Fibroblast of villous mesenchyme (primary cell): Measurements from ENCODE around the gene GPC6. TPM values are rescaled to one million over a fixed set of nuclear protein-coding genes. Genes with fewer than 3 reads are reported as not detected.

ENCODE experiments used
- DNase-seq: peaks from one replicate; pipeline ENCODE4 v3.0.0-alpha.2; 2010; ENCODE audit warnings: low read depth
- H3K4me3 ChIP-seq: 2 replicates; pipeline ENCODE4 v1.5.1; 2011; ENCODE audit warnings: low read depth, mild to moderate bottlenecking, low read length
- total RNA-seq: library from RNA; depleted of rRNA; stranded (reverse); fragments of >200 nt; gene quantifications from 2 replicates; pipeline ENCODE4 v1.2.3, GENCODE V29; 2012
- TF ChIP-seq, protein P1 (sequence below): IDR thresholded peaks from 2 replicates; pipeline ENCODE4 v1.5.1; 2012; ENCODE audit warnings: low read depth, mild to moderate bottlenecking, low read length; ENCODE audit not compliant: insufficient read depth

GPC6 gene
- total RNA-seq, 1 donor: 6.0 TPM

DNA sequence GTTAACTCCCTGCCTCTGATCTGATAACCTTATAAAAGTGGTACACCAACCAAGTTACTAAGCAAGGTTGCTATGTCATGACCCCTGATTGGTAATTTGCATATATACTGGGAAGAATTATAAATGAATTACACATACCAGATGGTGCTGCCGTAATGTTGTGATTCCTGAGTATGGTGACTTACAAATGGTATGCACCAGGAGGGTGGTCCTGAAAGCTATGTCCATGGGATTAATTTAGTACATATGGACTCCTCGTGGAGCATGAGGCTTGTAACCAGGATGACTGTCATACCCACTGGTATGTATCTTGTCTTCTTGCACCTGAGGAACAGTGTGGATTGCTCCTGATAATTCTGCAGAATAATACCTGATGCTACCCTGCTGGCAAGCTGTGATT, 240.6 kb downstream of the GPC6 start:
- TF ChIP-seq, protein P1, sequence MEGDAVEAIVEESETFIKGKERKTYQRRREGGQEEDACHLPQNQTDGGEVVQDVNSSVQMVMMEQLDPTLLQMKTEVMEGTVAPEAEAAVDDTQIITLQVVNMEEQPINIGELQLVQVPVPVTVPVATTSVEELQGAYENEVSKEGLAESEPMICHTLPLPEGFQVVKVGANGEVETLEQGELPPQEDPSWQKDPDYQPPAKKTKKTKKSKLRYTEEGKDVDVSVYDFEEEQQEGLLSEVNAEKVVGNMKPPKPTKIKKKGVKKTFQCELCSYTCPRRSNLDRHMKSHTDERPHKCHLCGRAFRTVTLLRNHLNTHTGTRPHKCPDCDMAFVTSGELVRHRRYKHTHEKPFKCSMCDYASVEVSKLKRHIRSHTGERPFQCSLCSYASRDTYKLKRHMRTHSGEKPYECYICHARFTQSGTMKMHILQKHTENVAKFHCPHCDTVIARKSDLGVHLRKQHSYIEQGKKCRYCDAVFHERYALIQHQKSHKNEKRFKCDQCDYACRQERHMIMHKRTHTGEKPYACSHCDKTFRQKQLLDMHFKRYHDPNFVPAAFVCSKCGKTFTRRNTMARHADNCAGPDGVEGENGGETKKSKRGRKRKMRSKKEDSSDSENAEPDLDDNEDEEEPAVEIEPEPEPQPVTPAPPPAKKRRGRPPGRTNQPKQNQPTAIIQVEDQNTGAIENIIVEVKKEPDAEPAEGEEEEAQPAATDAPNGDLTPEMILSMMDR: no peak
- no peak for DNase-seq
- H3K4me3 ChIP-seq: no peak overlapping the region

DNA sequence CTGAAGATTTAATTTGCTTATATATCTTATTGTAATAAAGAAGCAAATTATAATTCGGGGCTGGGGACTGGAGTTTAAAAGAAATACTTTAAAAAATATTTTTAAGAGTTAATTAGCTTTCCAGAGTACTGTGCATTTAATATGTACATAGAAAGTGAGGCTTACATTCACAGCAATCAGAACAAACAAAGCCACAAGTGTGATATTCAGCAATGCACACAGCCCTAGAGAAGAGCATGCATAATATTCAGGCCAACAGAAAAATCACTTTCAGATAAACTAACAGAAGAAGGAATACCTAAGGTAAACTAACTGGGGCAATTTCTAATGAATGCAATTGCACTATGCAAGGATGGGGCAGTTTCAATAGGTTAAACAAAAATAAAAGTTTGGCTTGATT, 241.8 kb downstream of the GPC6 start:
- DNase-seq: no peak
- TF ChIP-seq, protein P1: no peak
- no peak overlapping the region for H3K4me3 ChIP-seq

DNA sequence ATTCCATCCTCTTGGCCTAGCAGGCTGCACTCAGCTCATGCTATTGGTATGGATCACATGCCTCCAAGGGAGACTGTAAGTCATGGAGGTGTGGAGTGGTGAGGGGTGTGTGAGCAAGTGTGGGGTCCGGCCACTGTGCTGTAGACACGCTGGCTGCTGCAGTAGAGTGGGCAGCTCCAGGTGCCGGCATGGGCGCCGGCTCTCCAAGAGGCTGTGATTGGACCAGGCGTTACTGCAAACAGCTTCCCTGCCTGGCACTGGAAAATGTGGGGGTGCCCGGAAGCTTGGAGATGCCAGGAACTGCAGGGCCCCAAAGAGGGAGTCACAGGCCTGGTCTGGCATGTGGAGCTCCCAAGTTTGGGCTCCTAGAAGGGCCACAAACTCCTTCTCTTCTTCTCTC, 245.7 kb downstream of the GPC6 start:
- no peak for DNase-seq
- TF ChIP-seq, protein P1: no peak

DNA sequence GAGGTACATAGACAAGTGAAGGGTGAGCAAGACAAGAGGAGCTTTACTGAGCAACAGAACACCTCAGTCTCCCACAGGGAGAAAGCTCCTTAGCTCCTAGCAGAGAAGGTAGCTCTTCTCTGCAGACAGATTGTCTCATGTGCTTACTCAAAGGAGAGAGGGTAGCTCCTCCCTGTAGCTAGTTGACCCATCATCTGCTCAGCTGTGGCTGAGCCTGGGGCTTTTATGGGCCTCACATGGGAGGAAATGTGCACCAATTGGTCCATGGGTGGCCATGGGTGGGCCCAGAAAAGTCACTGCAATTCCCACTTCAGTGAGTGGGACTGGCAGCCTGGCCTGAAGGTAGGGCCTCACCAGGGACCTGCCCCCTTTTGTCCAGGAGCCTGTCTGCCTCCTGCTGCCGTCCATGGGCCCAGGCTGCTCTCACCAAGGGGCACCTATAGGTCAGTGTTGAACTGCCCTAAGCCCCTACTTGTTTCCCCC, 246.2 kb downstream of the GPC6 start:
- DNase-seq: no peak
- H3K4me3 ChIP-seq: no peak overlapping the region
- TF ChIP-seq, protein P1: no peak

More for the DNA sequence above, 245.7 kb downstream of the GPC6 start:
- no peak overlapping the region for H3K4me3 ChIP-seq

DNA sequence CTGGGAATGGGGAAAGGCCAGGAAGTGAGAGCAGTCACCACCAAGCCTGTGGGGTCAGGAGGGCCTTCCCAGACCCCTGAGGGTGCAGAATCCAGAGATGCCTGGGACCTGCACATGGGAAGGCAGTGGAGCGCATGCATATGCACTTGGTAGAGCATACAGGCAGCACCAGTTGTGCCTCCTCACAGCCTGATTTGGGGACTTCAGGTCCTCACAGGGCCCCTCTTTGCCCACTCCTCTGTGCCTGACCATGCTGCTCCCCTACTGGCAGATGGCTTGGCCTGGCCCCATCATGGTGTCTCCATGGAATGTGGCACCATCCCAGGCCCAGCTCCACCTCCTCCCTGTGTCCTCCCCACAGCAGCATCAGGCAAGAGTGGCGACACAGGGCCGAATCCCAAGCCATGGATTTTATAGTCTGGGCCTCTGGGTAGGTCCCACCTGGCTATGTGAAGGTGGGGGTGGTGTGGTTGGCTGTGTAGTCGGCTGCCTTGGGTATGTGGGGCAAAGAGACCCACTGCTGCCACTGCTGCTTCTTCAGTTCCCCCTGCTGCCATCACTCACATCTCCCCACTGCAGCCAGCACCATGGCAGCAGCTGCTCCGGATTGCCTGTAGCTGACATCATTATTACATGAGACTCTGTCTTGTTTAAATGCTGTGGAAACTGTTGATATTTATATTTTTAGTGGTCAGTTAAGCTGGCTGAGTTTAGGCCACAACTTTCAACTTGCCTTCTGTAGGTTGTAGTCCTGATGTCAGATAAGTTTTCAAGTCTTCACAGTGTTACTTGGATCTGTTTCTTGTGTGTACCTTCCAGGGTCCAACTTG, 247.0 kb downstream of the GPC6 start:
- TF ChIP-seq, protein P1: no peak
- DNase-seq: peak; percentile 72
- no peak overlapping the region for H3K4me3 ChIP-seq

DNA sequence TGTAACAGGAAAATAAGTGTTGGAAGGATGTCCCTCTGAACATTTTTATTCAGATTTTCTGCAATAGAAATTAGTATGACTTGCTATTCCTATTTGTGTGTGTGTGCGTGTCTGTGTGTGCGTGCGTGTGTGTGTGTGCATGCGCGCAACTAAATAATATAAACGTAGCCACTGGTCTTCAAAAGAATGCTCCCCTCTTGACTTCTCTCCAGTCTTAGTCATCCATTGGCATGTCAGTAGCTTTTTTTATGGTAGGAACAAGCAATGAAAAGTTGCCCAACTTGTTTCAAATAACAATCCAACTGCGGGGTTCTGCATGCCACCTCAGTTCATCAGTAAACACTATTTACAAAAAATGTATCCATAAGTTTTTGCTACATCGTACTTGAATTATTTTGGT, 249.6 kb downstream of the GPC6 start:
- no peak overlapping the region for H3K4me3 ChIP-seq
- TF ChIP-seq, protein P1: no peak
- DNase-seq: peak; percentile 61
